K562 (cell line): ENCODE measurements around the gene NRN1L. TPM values are rescaled to one million over a fixed set of nuclear protein-coding genes. Genes with fewer than 3 reads are reported as not detected.

Source experiments
- ATAC-seq: fragments of 200-7000 bp; cut with Tn5 transposase; 3 replicates; pipeline ENCODE4 v1.9.1; 2020; ENCODE audit warnings: moderate library complexity
- BruUV-seq: library from RNA; stranded (reverse); fragments of 400-500 nt; replicated peaks from 2 replicates; lab custom pipeline; 2021; lab: Mats Ljungman, UMichigan
- CTCF ChIA-PET: fragments of 300-600 bp; formaldehyde crosslinking; extraction: SDS; loops from one replicate; lab custom pipeline; 2021; ENCODE audit warnings: low intra/inter-chr PET ratio; lab: Yijun Ruan, JAX
- POLR2A ChIA-PET: fragments of 300-600, 350-650 bp; sonication (Branson Sonifier 250); formaldehyde crosslinking; extraction: SDS; loops from one replicate; lab custom pipeline; 2021; ENCODE audit warnings: antibody characterized with exemption, inconsistent platforms; lab: Yijun Ruan, JAX
- DNase-seq, 4 experiments: peaks; one replicate each; pipeline versions ENCODE4 v3.0.0 to v3.0.0-alpha.2; 2011 to 2018; ENCODE audit warnings: low spot score in 3 of 4, mixed read lengths in 3 of 4; ENCODE audit errors: extremely low read depth in 1 of 4
- FAIRE-seq: peaks from 2 replicates; lab custom pipeline; 2011; peaks lifted over from hg19 to GRCh38; lab: Jason Lieb, UNC
- H2AFZ ChIP-seq: 2 replicates; pipeline ENCODE4 v1.6.0; 2011; ENCODE audit warnings: low read depth, low read length, control low read depth, inconsistent platforms
- H3K27ac ChIP-seq: fragments of 200-600 bp; 3 replicates; pipeline ENCODE4 v1.8.0; 2011; ENCODE audit warnings: low read depth, mild to moderate bottlenecking, control low read depth, inconsistent platforms, low read length, moderate library complexity, mixed read lengths; ENCODE audit errors: extremely low read depth
- H3K27me3 ChIP-seq, 2 experiments: fragments of 300-600 bp in 1 of 2; 2 replicates in 1 of 2; 3 replicates in 1 of 2; pipeline versions ENCODE4 v1.6.0 to v1.8.0; 2011; ENCODE audit warnings: inconsistent platforms in 2 of 2, low read length in 2 of 2, mild to moderate bottlenecking in 1 of 2, mixed read lengths in 1 of 2, moderate library complexity in 1 of 2; ENCODE audit not compliant: control insufficient read depth in 2 of 2, insufficient read depth in 2 of 2
- H3K36me3 ChIP-seq: fragments of 300-600 bp; 3 replicates; pipeline ENCODE4 v1.8.0; 2011; ENCODE audit warnings: mild to moderate bottlenecking, low read length, inconsistent platforms; ENCODE audit not compliant: control insufficient read depth, insufficient read depth
- H3K4me1 ChIP-seq, 2 experiments: fragments of 200-600 bp in 1 of 2; replicated peaks in 1 of 2; 2 replicates in 1 of 2; 3 replicates in 1 of 2; pipeline versions ENCODE4 v1.5.1 to v1.8.0; 2011; ENCODE audit warnings: inconsistent platforms in 2 of 2, low read length in 2 of 2, mild to moderate bottlenecking in 1 of 2, mixed read lengths in 1 of 2, moderate library complexity in 1 of 2; ENCODE audit not compliant: control insufficient read depth in 2 of 2, insufficient read depth in 2 of 2
- H3K4me2 ChIP-seq: 2 replicates; pipeline ENCODE4 v1.6.1; 2011; ENCODE audit warnings: low read length, control low read depth, inconsistent platforms, mixed read lengths; ENCODE audit not compliant: insufficient read depth
- H3K4me3 ChIP-seq: fragments of 200-600 bp; sonication (generic), shearing (Covaris generic); 2 replicates; pipeline ENCODE4 v1.5.1; 2016; ENCODE audit warnings: control low read depth, inconsistent platforms
- H3K79me2 ChIP-seq: fragments of 200-600 bp; 3 replicates; pipeline ENCODE4 v1.8.0; 2011; ENCODE audit warnings: low read length, inconsistent platforms; ENCODE audit not compliant: control insufficient read depth, insufficient read depth
- H3K9ac ChIP-seq, 2 experiments: 2 replicates each; pipeline versions ENCODE4 v1.6.0 to v1.6.1; 2011; ENCODE audit warnings: low read depth in 2 of 2, low read length in 2 of 2, control low read depth in 1 of 2, inconsistent platforms in 1 of 2, mild to moderate bottlenecking in 1 of 2, mixed read lengths in 1 of 2; ENCODE audit not compliant: insufficient read depth in 1 of 2
- H3K9me1 ChIP-seq: one replicate; pipeline ENCODE4 v1.6.0; 2011; ENCODE audit warnings: inconsistent platforms, mild to moderate bottlenecking, low read length, moderate library complexity; ENCODE audit not compliant: control insufficient read depth, insufficient read depth
- H3K9me3 ChIP-seq: replicated peaks from 2 replicates; pipeline ENCODE4 v1.5.1; 2011; ENCODE audit warnings: low read depth, low read length, inconsistent platforms; ENCODE audit not compliant: control insufficient read depth, insufficient read depth
- H4K20me1 ChIP-seq: replicated peaks from 2 replicates; pipeline ENCODE4 v1.6.1; 2011; ENCODE audit warnings: low read length, inconsistent platforms, mixed read lengths; ENCODE audit not compliant: control insufficient read depth, insufficient read depth
- CBFA2T2 ChIP-seq: fragments of 450-650 bp; conservative IDR thresholded peaks from 2 replicates; pipeline ENCODE4 v1.6.1; 2017; ENCODE audit warnings: mild to moderate bottlenecking
- FOSL1 ChIP-seq: fragments of 200-800 bp; sonication (Bioruptor generic); conservative IDR thresholded peaks from 2 replicates; pipeline ENCODE4 v1.6.1; 2016; ENCODE audit warnings: missing genetic modification characterization, missing compliant biosample characterization
- IFI16 ChIP-seq: fragments of 250-450 bp; sonication (Bioruptor Pico); IDR thresholded peaks from 2 replicates; pipeline ENCODE4 v2.1.2; 2022; ENCODE audit warnings: mild to moderate bottlenecking, inconsistent platforms
- MAFF ChIP-seq: IDR thresholded peaks from 2 replicates; pipeline ENCODE4 v1.6.1; 2012; ENCODE audit warnings: low read length, improper control_type of control experiment
- WGBS: fragments of 100-300 bp; shearing (Covaris generic); methylation state at CpG from one replicate; pipeline ENCODE4 v1.1.6; 2016; ENCODE audit warnings: low coverage, mixed read lengths; ENCODE audit not compliant: insufficient coverage; ENCODE audit errors: missing lambda C conversion rate; 5-methylcytosine and 5-hydroxymethylcytosine counted together
- in situ Hi-C: fragments of 300-500 bp; cut with MboI; formaldehyde crosslinking; loops from 4 replicates; pipeline ENCODE4 v1.15.0; 2018; ENCODE audit warnings: inconsistent platforms, mixed read lengths
- intact Hi-C: fragments of 100-400 bp; cut with micrococcal nuclease; formaldehyde crosslinking; loops from 2 replicates; pipeline ENCODE4 v1.14.2; 2022
- polyA plus RNA-seq, 8 experiments: library from polyadenylated mRNA; depleted of rRNA in 4 of 8; stranded (reverse) in 5 of 8; unstranded in 3 of 8; fragments of >200 nt; fragmentation: Nextera tagmentation in 2 of 8; fragmentation: Illumina TruSeq in 1 of 8; extraction: Ambion mirVana in 2 of 8; extraction: Trizol in 1 of 8; gene quantifications; 2 replicates each; pipeline versions ENCODE4 v1.2.1 to v1.2.3, GENCODE V29; 2011 to 2014; ENCODE audit warnings: inconsistent platforms in 1 of 8, missing spikeins in 1 of 8
- total RNA-seq, 7 experiments: library from RNA; depleted of rRNA in 6 of 7; stranded (reverse); fragments of >200 nt in 6 of 7; fragmentation: Illumina TruSeq in 2 of 7; extraction: Trizol in 2 of 7; gene quantifications; 2 replicates each; pipeline versions ENCODE4 v1.2.1 to v1.2.3, GENCODE V29; 2011 to 2021; ENCODE audit warnings: low replicate concordance in 1 of 7
- TF ChIP-seq, protein P1 (sequence below): sonication (generic); formaldehyde crosslinking; IDR thresholded peaks from 2 replicates; pipeline ENCODE4 v1.9.0; 2022; ENCODE audit warnings: mild to moderate bottlenecking, missing genetic modification reagents
- TF ChIP-seq, protein P2 (sequence below): fragments of 450-650 bp; formaldehyde crosslinking; IDR thresholded peaks from 2 replicates; pipeline ENCODE4 v1.4.0; 2020; ENCODE audit warnings: mild to moderate bottlenecking
- TF ChIP-seq, protein P3 (sequence below), 2 experiments: fragments of 450-650 bp; IDR thresholded peaks; 2 replicates each; pipeline ENCODE4 v1.6.1; 2016; ENCODE audit warnings: mild to moderate bottlenecking in 2 of 2, borderline replicate concordance in 1 of 2, low read depth in 1 of 2, moderate library complexity in 1 of 2

Gene NRN1L
- total and polyA plus RNA-seq, 9 of the 15 experiments (the other 6 are each of a cell fraction or from before 2014, with no cell fraction given): 0.22 to 0.86 (median 0.61) TPM; not detected in 5

DNA sequence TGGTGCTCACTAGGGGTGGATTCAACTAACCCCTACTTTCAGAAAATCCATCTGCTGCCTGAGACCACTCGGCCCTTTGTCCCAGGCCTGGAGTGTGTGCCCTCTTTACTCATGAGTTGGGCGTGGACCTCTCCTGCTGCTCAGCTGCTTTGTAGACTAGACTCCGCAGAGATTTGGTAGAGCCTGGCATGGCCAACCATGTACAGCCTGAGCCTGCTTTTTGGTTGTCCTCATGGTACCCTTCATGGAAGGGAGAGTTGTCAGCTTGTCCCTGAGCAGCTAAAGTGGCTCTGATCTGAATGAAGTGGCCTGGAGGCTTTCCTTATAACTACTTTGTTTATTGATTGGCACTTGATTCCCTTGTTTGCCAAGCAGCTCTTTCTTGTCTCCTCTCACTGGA, 10.3 kb upstream of the NRN1L start:
- Histone ChIP-seq H3K27ac (no peak overlapping the region; the same call in 2 of the 3 replicates), H3K9me1 (no peaks in the 10 kb centered on the region), H2AFZ (no peak overlapping the region), H3K4me2 (peak overlapping the region; percentile 89), H3K4me3 (peak overlapping the region; percentile 85; the same call in 1 of the 2 replicates), H3K79me2 (peaks cover 40% of the 10 kb centered on the region), H3K4me1 (peaks cover 21 to 22% of the 10 kb centered on the region in 2 experiments; a peak in 4 of 5 replicates), H3K9ac (peak overlapping the region; percentile 87 to 99), H4K20me1 (peaks cover 14% of the 10 kb centered on the region), H3K9me3 (no peaks in the 10 kb centered on the region), H3K36me3 (peaks cover 80% of the 10 kb centered on the region; the same call in 2 of the 3 replicates), H3K27me3 (no peaks in the 10 kb centered on the region)
- intact Hi-C loops (no loop called here), in situ Hi-C loops (no loop called here)
- WGBS: 64% methylated on average over 3 of the region's 3 CpGs
- no peak for DNase-seq
- BruUV-seq: no TSS peak
- ChIA-PET POLR2A (interaction anchor here (0.6 to 2.6 kb wide), 5 partner anchors 9 to 150 kb away, joined by 3 to 15 read pairs (median 4); partner anchors contain the start of gene NRN1L), CTCF (no interaction called here)
- FAIRE-seq: no peak
- ATAC-seq: no peak
- TF ChIP-seq, protein P1, sequence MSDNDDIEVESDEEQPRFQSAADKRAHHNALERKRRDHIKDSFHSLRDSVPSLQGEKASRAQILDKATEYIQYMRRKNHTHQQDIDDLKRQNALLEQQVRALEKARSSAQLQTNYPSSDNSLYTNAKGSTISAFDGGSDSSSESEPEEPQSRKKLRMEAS: 0 out of 2 replicates have a peak, but pooled peaks have one; percentile 4
- TF ChIP-seq IFI16 (CRISPR knock-in tag) (no peak), MAFF (no peak), CBFA2T2 (no peak), FOSL1 (tag) (no peak)
- TF ChIP-seq, protein P2, sequence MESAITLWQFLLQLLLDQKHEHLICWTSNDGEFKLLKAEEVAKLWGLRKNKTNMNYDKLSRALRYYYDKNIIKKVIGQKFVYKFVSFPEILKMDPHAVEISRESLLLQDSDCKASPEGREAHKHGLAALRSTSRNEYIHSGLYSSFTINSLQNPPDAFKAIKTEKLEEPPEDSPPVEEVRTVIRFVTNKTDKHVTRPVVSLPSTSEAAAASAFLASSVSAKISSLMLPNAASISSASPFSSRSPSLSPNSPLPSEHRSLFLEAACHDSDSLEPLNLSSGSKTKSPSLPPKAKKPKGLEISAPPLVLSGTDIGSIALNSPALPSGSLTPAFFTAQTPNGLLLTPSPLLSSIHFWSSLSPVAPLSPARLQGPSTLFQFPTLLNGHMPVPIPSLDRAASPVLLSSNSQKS (CRISPR knock-in tag): no peak
- TF ChIP-seq, protein P3, sequence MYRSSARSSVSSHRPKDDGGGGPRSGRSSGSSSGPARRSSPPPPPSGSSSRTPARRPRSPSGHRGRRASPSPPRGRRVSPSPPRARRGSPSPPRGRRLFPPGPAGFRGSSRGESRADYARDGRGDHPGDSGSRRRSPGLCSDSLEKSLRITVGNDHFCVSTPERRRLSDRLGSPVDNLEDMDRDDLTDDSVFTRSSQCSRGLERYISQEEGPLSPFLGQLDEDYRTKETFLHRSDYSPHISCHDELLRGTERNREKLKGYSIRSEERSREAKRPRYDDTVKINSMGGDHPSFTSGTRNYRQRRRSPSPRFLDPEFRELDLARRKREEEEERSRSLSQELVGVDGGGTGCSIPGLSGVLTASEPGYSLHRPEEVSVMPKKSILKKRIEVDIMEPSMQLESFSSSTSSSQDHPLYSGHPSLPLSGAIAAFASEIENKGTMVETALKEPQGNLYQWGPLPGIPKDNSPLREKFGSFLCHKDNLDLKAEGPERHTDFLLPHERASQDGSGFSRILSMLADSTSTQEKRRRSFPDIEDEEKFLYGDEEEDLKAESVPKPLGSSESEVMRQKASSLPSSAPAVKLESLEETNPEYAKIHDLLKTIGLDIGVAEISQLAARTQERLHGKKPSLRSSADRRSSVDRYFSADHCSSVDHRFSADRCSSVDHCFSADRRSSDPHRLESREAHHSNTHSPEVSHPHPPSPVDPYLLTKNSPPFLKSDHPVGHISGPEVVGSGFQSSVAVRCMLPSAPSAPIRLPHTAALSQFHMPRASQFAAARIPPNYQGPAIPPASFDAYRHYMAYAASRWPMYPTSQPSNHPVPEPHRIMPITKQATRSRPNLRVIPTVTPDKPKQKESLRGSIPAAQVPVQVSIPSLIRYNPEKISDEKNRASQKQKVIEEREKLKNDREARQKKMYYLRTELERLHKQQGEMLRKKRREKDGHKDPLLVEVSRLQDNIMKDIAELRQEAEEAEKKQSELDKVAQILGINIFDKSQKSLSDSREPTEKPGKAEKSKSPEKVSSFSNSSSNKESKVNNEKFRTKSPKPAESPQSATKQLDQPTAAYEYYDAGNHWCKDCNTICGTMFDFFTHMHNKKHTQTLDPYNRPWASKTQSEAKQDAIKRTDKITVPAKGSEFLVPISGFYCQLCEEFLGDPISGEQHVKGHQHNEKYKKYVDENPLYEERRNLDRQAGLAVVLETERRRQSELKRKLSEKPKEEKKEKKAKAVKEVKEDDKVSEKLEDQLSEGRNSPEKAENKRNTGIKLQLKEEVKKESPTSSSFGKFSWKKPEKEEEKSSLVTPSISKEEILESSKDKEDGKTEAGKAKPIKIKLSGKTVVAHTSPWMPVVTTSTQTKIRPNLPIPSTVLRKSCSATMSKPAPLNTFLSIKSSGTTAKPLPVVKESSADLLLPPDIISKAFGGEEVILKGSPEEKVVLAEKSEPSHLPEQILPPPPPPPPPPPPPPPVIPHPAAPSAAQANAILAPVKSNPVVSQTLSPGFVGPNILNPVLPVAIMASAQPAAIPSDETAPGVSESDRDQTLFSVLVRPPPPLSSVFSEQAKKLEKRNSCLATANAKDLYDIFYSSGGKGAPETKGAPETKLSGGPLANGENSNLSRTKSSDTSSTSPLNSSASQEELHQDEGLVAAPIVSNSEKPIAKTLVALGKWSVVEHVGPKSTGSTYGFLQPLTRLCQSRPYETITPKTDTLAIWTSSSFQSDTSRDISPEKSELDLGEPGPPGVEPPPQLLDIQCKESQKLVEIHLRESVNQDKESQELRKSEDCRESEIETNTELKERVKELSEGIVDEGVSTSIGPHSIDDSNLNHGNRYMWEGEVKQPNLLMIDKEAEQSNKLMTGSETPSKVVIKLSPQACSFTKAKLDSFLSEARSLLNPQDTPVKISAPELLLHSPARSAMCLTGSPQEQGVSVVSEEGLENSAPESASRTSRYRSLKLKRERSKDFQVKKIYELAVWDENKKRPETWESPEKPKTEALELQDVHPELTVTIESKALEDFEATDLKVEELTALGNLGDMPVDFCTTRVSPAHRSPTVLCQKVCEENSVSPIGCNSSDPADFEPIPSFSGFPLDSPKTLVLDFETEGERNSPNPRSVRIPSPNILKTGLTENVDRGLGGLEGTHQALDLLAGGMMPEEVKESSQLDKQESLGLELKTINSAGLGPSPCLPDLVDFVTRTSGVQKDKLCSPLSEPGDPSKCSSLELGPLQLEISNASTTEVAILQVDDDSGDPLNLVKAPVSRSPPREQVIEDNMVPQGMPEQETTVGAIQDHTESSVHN (IDR thresholded peaks at IDR 0.05; ENCODE audit: borderline replicate concordance in 1 of 2, low read depth in 1 of 2): no peak
